ENCODE data around the gene CATSPER4. TPM values are rescaled to one million over a fixed set of nuclear protein-coding genes. Genes with fewer than 3 reads are reported as not detected.
"Not testable (repeated sequence)": the region's sequence is repeated elsewhere in the genome, so short reads cannot be mapped to it uniquely, and the experiment has no call there.

The CATSPER4 gene
- total RNA-seq, 1 donor from 2014 or later = not detected

DNA sequence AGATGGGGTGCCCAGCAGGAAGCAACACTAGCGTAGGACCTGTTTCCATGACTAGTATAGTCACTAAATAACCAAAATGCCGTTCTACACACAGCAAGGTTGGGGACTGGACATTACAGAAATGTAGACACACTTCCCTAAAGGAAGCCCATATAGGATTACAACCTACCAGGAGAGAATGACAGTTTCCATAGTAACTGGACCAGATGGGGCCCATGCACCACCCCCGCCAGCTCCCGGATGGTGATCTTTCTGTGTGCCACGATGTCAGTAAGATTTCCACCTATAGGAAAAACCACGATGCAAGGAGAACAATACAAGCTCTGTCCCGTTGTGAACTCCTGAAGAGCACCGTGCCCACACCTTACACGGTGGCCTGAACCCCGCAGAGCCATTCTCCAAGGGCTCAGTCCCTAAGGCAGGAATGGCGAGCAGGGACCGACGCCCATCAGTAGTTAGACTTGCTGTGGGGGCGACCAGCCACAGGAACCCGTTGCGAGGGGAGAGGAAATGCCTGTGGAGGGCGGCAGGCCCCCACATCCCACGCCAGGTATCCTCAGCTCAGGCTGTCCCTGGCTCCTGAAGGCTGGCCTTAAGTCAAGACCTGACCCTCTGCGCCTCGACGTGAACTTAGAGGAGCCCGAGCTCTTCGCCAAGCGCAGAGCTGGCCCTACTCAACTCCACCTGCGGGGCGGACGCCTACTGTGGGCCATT, 30.0 kb downstream of the CATSPER4 start:
- Mint-ChIP-seq H3K4me3 (ENCODE audit: low read depth) (no peak overlapping the region), H3K27ac (no peak overlapping the region), H3K9me3 (ENCODE audit: low read depth) (no peaks in the 10 kb centered on the region), H3K36me3 (ENCODE audit: insufficient read depth) (no peaks in the 10 kb centered on the region), H3K27me3 (peaks cover 13% of the 10 kb centered on the region), H3K4me1 (ENCODE audit: low read depth) (peaks cover 2% of the 10 kb centered on the region)
- TF ChIP-seq, protein P1, sequence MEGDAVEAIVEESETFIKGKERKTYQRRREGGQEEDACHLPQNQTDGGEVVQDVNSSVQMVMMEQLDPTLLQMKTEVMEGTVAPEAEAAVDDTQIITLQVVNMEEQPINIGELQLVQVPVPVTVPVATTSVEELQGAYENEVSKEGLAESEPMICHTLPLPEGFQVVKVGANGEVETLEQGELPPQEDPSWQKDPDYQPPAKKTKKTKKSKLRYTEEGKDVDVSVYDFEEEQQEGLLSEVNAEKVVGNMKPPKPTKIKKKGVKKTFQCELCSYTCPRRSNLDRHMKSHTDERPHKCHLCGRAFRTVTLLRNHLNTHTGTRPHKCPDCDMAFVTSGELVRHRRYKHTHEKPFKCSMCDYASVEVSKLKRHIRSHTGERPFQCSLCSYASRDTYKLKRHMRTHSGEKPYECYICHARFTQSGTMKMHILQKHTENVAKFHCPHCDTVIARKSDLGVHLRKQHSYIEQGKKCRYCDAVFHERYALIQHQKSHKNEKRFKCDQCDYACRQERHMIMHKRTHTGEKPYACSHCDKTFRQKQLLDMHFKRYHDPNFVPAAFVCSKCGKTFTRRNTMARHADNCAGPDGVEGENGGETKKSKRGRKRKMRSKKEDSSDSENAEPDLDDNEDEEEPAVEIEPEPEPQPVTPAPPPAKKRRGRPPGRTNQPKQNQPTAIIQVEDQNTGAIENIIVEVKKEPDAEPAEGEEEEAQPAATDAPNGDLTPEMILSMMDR (IDR thresholded peaks at IDR 0.05; ENCODE audit: unreplicated experiment) = no peak
- no peak for DNase-seq (ENCODE audit: low spot score, unreplicated experiment)

DNA sequence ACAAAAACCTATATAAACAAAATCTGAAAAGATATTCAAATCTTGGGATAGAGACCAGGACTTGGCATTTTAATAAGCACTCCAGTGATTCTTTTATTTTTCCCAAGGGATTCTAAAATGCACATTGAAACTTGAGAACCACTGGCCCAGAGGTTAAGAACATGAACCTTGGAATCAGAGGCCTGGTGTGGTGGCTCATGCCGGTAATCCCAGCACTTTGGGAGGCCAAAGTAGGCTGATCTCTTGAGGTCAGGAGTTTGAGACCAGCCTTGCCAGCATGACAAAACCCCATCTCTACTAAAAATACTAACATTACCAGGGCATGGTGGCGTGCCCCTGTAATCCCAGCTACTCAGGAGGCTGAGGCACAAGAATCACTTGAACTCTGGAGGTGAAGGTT, 30.7 kb downstream of the CATSPER4 start:
- Mint-ChIP-seq H3K4me1 (ENCODE audit: low read depth) (peaks cover 7% of the 10 kb centered on the region), H3K4me3 (ENCODE audit: low read depth) (no peak overlapping the region), H3K27me3 (peaks cover 18% of the 10 kb centered on the region), H3K9me3 (ENCODE audit: low read depth) (no peaks in the 10 kb centered on the region), H3K27ac (peak overlapping the region; percentile 41), H3K36me3 (ENCODE audit: insufficient read depth) (no peaks in the 10 kb centered on the region)
- TF ChIP-seq, protein P1 (IDR thresholded peaks at IDR 0.05; ENCODE audit: unreplicated experiment) = no peak
- no peak for DNase-seq (ENCODE audit: low spot score, unreplicated experiment)

DNA sequence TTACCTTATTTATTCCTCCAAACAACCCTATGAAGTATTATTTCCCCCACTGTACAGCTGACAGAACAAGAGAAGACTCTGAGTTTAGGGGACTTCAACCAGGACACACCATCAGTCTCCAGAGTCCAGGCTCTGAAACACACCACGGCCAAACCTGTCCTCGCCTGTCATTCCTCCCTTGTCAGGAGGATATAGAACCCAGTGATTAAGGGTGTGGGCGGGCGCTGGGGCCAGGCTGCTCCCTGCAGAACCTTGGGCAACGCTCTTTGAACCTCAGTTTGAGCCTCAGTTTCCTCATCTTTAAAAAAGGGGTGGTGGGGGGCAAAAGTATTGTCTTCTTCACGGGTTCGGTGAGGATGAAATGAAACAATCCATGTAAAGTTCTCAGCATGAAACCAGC, 34.2 kb downstream of the CATSPER4 start:
- TF ChIP-seq, protein P1 (IDR thresholded peaks at IDR 0.05; ENCODE audit: unreplicated experiment) = no peak
- Mint-ChIP-seq H3K27ac (no peak overlapping the region), H3K9me3 (ENCODE audit: low read depth) (no peaks in the 10 kb centered on the region), H3K4me3 (ENCODE audit: low read depth) (peak overlapping the region; percentile 75), H3K4me1 (ENCODE audit: low read depth) (peaks cover 7% of the 10 kb centered on the region), H3K36me3 (ENCODE audit: insufficient read depth) (no peaks in the 10 kb centered on the region), H3K27me3 (peaks cover 24% of the 10 kb centered on the region)
- no peak for DNase-seq (ENCODE audit: low spot score, unreplicated experiment)

DNA sequence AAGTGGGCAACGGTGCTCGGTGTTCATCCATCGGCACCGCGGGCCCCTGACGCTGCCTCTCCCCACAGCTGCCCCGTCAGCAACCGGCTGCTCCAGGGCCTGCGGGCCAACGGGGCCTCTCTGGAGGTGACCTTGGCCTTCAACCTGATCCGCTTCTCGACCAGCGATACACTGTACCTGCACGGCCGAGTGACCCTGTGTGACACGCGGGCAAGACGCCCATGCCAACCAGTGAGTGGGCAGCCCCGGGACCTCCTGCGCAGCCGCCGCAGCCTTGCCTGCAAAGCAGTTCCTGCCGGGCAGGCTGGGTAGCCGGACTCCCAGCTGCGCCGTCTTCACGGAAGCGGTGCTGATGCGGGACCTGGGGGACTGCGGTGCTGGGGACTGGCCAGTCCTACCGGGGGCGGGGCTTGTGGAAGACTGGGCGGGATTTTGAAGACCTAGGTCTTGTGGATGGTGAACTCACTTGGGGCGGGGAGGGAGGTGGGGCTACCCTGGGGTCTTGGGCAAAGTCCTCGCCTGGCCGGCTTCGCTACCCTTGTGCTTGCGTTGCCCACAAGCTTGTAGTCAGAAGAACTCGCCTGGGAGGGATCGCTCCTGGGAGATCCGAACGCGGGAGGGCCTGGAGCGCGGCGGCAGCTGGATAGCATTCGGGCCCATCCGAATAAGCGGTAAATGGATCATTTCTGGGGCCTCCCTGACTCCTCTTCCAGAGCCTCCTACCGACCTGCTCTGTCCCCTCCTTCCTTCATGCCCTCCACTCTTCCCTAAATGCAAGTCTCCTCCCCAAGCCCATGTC, 34.8 kb downstream of the CATSPER4 start:
- peak overlapping the region; percentile 75 for H3K4me3 Mint-ChIP-seq (ENCODE audit: low read depth)
- no peaks in the 10 kb centered on the region for H3K36me3 Mint-ChIP-seq (ENCODE audit: insufficient read depth)
- peak; percentile 77 for DNase-seq (ENCODE audit: low spot score, unreplicated experiment)
- peaks cover 7% of the 10 kb centered on the region for H3K4me1 Mint-ChIP-seq (ENCODE audit: low read depth)
- TF ChIP-seq, protein P1 (IDR thresholded peaks at IDR 0.05; ENCODE audit: unreplicated experiment) = no peak
- H3K27me3 Mint-ChIP-seq = peaks cover 24% of the 10 kb centered on the region
- peak overlapping the region; percentile 34 for H3K27ac Mint-ChIP-seq
- H3K9me3 Mint-ChIP-seq (ENCODE audit: low read depth) = no peaks in the 10 kb centered on the region

DNA sequence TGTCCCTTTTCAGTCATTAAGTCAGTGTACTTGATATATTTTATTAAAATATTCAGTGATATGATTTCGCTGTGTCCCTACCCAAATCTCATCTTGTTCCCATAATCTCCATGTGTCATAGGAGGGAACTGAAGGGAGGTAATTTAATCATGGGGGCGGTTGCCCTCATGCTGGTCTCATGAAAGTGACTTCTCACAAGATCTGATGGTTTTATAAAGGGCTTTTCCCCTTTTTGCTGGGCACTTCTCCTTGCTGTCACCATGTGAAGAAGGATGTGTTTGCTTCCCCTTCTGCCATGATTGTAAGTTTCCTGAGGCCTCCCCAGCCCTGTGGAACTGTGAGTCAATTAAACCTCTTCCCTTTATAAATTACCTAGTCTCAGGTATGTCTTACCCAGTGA, 40.3 kb downstream of the CATSPER4 start:
- peaks cover 12% of the 10 kb centered on the region for H3K4me1 Mint-ChIP-seq (ENCODE audit: low read depth)
- not testable (repeated sequence) for H3K36me3 Mint-ChIP-seq (ENCODE audit: insufficient read depth); H3K27me3 Mint-ChIP-seq; DNase-seq (ENCODE audit: low spot score, unreplicated experiment); H3K9me3 Mint-ChIP-seq (ENCODE audit: low read depth); H3K4me3 Mint-ChIP-seq (ENCODE audit: low read depth); H3K27ac Mint-ChIP-seq
